GM03348 (cell line): ENCODE data around the gene MUC20.

Experiments used
- DNase-seq: peaks from one replicate; pipeline ENCODE4 v3.0.0; 2012; ENCODE audit warnings: low spot score

MUC20 gene

DNA sequence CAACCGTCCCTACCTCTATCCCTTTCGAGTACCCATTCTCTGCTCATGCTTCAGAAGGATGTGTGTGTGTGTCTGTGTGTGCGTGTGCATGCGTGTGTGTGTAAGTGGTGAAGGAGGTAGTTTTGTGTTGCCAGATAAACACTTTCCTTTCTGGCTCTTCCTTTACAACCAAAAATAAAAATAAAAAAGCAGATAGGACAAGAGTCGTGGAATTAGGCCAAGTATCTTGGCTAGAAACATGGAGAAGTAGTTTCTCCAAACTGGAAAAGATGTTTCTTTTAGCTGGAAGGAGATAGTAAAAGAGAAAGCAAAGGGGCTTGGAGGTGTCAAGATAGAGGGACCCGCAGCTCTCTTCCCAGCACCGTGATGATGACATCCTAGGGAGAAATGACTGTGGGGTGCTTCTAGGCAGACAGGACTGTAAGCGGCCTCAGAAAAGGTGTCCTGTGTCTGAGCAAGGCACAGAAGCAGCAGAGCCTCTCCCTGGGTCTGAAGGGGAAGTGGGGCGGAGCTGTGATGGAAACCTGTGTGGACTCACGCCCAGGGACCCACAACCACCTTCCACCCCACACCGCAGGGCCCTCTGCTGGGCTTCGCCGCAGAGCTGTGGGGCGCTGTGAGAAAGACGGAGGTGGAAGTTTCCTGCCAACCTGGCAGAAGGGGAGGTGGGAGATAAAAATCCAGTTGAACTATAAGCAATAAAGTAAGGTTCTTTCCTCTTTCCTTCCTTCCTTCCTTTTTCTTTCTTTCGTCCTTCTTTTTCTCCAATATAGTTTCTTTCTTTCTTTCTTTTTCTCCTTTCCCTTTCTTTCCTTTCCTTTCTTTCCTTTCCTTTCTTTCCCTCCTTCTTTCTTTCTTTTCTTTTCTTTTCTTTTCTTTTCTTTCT, 35.3 kb downstream of the MUC20 start:
- no peak for DNase-seq

GRCh38 chr3:195757438-195757770, 36.6 kb downstream of the MUC20 start:
- DNase-seq = no peak

GRCh38 chr3:195757827-195758226, 37.0 kb downstream of the MUC20 start:
- DNase-seq = no peak

- no peak for DNase-seq
Observed at GRCh38 chr3:195758721-195759353, 38.1 kb downstream of the MUC20 start.

- DNase-seq = no peak
Observed at GRCh38 chr3:195760345-195761122, 39.8 kb downstream of the MUC20 start.

DNA sequence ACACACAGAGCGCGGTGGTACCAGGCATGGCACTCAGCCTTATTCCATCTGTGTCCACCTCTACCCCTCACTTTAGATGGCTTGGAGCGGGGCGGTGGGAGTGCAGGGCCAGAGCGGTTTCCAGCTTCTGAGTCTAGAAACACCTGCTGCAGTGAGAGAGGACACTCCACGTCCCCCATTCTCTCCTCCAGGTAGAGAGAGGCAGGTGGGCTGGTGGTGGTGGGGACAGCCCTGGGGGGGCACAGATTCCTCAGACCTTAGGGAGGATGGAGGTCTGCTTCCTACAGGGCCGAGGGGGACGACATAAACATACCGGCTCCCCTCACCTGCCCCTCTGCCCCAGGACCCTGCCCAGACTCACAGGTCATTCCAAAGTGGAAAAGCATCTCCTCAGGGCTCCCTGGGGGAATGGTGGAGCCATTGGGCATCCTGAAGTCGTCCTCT, 40.4 kb downstream of the MUC20 start:
- no peak for DNase-seq

DNA sequence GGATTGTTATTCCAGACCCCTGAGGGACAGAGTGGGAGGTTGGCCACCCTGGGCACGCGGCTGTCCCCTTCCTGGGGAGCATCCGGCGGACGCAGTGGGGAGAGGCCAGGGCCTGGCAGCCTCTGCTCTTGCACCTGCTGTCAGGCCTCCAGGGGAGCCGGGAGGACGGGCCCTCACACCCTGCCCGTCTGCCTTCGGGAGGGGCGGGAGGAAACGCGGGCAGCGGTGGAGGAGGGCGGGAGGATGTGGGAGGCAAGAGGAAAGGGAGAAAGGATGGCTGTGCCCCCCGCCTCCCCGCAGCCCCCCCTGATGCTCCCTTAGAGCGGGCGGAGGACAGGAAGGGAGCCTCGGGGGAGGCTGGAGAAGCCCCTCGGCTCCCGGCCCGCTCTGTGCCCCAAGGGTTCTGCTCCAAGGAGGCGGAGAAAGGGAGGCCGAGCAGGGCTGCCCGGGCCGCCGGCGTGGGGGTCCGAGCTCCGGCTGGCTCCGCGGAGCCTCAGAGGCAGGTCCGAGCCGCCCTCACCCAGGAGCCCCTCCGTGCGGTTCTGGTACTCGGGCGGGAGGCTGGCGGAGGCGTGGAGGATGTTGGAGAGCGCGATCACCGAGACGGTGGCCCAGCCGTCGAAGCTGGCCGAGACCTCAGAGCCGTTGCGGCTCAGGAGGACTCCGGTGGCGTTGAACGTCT, 40.9 kb downstream of the MUC20 start:
- DNase-seq = no peak

GRCh38 chr3:195762249-195762585, 41.4 kb downstream of the MUC20 start:
- no peak for DNase-seq

DNA sequence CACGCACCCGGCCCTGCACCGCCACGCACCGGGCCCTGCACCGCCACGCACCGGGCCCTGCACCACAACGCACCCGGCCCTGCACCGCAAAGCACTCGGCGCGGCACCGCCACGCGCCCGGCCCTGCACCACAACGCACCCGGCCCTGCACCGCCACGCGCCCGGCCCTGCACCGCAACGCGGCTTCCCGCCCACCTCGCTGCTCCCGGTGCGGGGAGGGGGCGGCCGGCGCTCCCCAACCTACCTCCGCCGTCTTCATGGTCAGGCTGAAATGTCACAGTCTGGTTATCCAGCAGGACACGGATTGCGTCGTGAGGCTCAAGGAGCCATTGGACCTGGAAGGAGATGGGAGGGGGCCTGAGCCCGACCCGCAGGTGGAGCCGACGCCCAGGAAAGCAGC, 41.8 kb downstream of the MUC20 start:
- no peak for DNase-seq

DNA sequence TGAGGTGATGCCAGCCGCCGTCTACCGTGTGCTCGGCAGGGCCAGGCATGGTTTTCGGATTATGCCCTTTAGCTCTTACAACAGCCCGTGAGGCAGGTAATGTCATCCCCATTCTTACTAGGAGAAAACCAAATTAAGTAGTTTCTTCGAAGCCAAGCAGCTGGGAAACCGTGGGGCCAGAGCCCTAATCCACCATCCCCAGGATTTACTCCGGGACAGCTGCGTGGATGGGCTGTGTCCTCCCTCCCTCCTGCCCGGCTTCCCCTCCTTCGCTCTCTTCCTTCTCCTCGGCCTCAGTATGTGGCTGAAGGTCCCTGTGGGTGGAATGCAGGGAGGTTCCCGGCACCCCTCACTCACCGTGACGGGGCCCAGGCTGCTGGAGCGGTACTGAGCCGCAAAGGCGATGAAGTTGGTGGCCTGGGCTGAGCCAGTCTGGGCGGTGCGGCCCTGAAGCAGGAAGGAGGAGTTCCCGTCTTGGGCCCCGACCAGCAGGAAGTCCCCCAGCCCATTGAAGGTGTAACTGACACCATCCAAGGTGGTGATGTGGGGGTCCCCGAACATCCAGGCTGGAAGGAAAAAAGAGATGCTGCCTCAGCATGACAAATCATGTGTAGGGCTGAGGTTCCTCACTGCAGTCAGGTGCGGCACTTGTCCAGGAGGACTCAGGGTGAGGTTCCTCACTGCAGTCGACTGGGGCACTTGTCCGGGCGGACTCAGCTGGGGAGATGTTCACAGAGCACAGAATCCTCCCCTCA, 42.5 kb downstream of the MUC20 start:
- DNase-seq = no peak

DNA sequence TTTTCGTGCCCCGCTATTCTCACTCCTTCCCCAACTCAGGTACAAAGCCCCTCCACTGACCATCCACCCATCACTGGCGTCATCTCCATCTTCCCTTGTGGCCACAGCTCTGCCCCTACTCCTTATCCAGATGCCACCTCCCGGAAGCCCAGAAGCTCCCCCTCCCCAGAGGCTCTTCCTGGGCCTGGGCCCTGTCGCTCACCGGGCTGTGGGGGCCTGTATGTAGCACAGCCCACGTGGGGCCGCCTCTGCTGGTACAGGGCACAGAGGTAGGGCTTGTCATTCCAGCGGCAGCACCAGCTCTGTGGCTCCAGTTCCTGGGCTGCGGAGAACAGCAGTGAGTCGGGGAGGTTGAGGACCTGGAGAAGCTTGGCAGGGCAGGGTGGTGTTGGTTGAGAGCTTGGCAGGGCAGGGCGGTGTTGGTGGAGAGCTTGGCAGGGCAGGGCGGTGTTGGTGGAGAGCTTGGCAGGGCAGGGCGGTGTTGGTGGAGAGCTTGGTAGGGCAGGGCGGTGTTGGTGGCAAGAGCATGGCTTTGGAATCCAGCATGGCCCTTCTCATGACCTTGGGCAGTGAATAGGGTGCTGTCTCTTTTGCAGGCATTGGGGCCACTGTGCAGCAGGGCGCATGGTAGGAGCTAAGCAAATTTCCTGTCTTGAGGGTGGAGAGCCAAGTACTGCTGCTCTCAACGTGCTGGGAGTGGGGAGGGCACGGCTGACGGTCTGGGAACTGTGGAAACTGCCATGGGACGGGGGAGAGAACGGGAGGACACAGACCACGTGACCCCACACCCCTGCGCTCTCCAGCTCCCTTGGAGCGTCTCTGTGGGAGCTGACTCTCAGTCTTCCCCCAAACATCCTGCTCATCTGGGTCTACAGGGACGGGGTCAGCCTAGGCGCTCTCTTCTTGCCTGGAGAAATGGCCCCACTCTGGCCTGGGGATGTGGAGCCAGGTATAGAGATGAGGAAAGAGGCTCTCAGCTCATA, 43.4 kb downstream of the MUC20 start:
- DNase-seq = no peak

DNA sequence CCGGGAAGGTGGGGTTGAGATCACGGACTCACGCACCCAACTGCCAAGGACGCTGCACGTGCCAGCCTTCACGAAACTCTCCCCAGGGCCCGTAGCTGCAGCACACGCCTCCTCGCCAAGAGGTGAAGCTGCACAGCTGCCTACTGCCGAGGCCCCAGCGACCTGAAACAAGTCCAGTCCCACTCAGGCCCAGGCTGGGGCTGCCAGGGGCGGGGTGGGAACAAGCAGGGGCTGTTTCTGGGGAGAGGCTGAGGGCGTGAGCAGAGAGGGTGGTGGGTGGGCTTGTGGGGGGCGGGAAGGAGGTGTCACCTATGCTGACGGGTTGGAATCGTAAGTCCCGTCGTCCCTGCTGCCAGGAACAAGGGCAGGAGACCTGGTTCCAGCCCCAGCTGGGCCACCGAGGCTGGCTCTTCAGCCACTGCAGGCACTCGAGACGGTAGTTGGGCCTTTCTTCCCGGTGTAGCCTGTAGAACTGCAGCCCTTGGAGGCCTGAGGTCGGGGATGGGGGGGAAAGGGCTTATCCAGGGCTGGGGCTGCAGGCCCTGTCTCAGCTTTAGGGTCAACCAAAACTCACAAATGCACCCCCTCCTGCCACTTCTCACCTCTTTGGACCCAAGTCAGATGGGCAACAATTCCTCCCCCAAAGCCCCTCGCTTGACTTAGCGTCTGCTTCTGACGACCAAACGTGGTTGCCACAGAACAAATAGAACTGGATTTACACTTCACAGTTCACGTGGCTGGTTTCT, 44.4 kb downstream of the MUC20 start:
- no peak for DNase-seq

DNA sequence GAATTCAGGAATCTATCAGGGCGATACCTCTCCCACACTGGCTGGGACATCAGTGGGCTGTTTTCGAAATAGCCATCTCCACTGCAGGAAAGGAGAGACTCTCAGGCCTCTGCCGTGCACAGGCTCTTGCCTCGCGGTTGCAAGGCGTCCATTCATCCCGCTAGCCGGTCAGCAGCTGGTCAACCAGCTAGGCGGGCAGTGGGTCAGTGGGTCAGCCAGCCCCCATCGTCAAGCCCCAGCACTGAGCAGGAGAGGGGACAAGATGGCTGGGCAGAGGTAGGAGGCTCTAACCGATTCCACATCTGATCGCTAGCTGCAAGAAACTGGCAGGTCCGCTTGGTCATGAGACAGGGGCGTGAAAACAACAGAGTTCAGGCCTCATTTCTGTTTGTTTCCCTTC, 45.9 kb downstream of the MUC20 start:
- no peak for DNase-seq

DNA sequence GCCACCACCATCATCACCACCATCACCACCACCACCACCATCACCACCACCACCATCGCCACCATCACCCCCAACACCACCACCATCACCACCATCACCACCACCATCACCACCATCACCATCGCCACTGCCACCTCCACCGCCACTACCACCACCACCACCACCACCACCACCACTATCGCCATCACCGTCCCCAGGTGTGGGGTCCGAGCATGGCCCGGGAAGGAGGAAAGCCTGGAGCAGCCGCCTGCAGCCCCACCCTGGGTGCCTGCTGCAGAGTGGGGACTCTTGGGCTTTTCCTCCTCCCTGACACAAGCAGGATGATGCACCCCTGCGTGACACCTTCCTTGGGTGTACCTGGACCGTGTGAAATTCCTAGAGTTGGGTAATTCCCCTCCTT, 47.0 kb downstream of the MUC20 start:
- DNase-seq = no peak

DNA sequence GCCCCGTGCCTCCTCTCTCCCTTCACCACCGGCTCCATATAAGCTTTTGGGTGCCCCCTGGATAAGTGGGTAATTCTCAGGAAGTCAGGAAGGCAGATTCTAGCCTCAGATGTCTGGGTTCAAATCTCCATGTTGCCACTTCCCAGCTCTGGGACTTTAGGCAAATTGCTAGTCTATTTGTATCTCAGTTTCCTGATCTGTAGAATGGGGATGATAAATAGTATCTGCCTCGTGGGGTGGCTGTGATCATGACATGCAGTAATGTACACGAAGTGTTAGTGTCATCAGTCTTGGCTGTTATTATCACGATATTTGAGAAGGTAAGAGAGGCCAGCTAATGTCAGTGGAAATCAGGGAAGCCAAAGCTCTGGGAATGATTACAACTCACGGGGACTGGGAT, 47.6 kb downstream of the MUC20 start:
- no peak for DNase-seq

DNA sequence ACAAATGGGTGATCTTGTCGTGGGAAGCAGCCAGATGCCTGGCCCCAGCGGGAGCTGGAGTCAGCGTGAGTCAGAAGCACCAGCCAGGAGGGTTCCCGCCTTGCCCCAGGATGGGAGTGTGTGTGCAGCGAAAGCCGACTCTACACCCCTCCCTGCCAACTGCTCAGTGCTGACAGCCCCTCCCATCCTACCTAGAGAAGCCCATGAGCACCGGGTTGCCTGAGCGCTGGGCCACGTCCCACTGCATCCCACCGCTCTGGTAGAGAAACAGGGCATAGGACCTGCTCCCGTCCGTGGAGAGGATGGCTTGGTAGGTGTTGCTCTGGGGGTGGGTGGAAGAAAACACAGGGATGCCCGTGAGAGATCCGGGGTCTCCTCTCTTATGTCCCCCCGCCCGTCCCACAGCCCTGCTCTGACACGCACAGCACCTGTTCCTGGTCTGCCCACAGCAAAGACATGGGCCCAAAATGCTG, 48.1 kb downstream of the MUC20 start:
- DNase-seq = peak; percentile 39

- DNase-seq = no peak
Observed at GRCh38 chr3:195769551-195769950, 48.8 kb downstream of the MUC20 start.

GRCh38 chr3:195770081-195770840, 49.5 kb downstream of the MUC20 start:
- no peak for DNase-seq
